ENCODE results near the gene TLCD3B.

- TF ChIP-seq CTCF (IDR thresholded peaks at IDR 0.05 in 4 of 5, conservative IDR thresholded peaks at IDR 0.05 in 1 of 5), result no peak
- TF ChIP-seq POLR2A (IDR thresholded peaks at IDR 0.05), result no peak
Observed at GRCh38 chr16:30065943-30066760, 35.1 kb upstream of the TLCD3B start.

Measured in gastrocnemius medialis (tissue), 4 donors.